Melanocyte of skin (primary cell): ENCODE data around the gene GFPT2. TPM values are rescaled to one million over a fixed set of nuclear protein-coding genes. Genes with fewer than 3 reads are reported as not detected.

Experiments used
- total RNA-seq, 2 donors: library from RNA; depleted of rRNA; stranded (reverse); fragments of >200 nt; gene quantifications; 2 replicates each; pipeline ENCODE4 v1.2.3, GENCODE V29; 2012

Gene GFPT2
- total RNA-seq = 1 to 10 TPM; 1.7 to 3.8 TPM

DNA sequence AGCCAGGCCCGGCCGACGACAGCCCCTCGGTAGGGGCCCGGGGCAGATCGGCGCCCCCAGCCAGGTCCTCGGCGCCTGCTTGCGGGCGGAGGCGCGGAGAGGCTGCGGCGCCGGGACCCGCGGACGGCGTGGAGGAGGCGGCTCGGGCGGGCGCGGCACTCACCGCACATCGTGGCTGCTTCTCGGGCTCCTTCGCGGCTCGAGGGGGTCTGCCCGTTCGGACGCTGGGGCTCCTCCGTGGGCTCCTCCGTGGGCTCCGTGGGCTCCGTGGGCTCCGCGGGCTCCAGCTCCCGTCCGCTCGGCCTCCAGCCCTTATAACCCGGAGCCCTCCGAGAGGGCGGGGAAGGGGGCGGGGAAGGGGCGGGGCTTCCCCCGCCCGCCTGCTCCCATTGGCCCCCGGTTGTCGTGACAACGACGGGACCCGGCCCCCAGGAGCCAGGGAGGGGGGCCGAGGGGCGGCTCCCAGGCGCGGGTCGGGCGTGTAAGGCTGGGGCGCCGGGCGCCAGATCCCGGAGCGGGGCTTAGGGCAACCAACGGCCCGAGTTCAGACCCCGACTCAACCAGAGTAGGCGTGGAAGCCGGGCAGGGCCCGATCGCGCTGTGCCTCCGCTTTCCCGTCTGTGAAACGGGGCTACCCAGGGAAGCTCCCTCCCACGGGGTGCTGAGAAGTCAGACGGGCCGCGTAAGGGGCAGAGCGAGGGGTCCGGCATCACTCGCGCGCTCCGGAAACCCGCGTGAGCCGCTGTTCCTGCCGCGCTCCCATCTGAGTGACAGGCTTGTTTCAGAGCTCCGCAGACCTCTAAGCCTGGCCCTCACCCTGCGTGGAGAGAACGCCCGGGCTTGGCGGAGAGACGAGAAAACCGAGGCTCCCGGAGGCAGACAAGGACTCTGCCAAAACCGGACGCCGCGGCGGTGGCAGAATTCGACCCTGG lies at the start of gene GFPT2:
GFPT2 (minus strand) TSS at position 289 of the 932 bp plus-strand sequence; CDS start at position 170, 119 bp downstream.

DNA sequence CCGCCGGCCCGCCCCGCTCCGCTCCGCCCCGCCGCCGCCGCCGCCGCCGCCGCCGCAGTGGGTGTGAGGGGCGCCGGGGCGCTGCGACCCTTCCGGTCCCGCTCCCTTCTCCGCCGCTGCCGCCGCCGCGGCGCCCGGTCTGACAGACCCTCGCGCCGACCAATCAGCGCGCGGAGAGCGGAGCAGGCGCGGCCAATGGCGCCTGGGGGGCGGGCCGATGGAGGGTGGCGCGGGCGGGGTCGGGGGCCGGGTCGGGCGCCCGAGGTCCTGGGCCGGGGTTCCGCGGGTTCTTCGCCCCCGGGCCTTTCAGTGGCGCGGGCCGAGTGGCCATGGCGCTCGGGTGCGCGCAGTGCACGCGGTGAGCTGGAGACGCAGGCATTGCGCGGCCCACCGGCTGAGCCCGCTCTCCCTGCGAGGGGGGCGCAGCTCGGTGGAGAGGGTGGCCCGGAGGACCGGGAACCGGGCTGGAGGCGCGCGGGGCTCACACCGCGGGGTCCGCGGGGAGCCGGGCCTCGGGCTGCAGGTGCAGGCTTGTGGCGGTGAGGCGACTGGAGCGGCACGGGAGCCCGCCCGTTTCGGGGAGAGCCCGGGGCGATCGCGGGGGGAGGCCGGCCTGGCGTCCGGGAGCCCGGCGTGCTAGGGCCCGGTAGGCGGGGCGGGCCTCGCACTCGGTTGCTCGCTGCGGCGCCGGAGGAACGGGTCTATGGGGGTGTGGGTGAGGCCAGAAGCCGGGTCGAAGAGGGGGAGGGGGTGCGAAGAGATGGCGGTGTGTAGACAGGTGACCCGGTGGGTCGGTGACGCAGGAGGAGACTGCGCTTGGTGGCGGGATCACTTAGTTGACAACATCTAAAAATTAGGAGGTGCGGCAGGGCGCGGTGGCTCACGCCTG lies 60.9 kb downstream of the GFPT2 start, which contains the start of gene MAPK9:
MAPK9 (minus strand) TSS at position 141 of the 889 bp plus-strand sequence. CDS start 11,522 bp downstream, outside the sequence.

Other genes starting within 250 kb of the GFPT2 start
- under 1 TPM; 0.34 to 1.00 TPM for gene RASGEF1C, start 144.1 kb downstream of the GFPT2 start, total RNA-seq
- 10 to 100 TPM; 16.5 to 24.3 TPM for gene MAPK9, start 61.3 kb downstream of the GFPT2 start, total RNA-seq
- 10 to 100 TPM in 1 of 2 donors, 1 to 10 TPM in 1; 8.6 to 14.3 TPM for gene CNOT6, start 141.0 kb upstream of the GFPT2 start, total RNA-seq
- gene SCGB3A1, start 238.2 kb upstream of the GFPT2 start, total RNA-seq = not detected